Tibial nerve (tissue), 4 donors: ENCODE results near the gene LRRC40. TPM values are rescaled to one million over a fixed set of nuclear protein-coding genes. Genes with fewer than 3 reads are reported as not detected.
"Not testable (repeated sequence)": the region's sequence is repeated elsewhere in the genome, so short reads cannot be mapped to it uniquely, and the experiment has no call there.

ENCODE experiments used
- DNase-seq, 2 donors: peaks; one replicate each; pipeline ENCODE4 v3.0.0-alpha.2; 2019; ENCODE audit warnings: low spot score in 2 of 2
- H3K27ac ChIP-seq, 4 donors: fragments of 200-600 bp; sonication (generic) in 3 of 4; one replicate each; pipeline ENCODE4 v1.5.1; 2017 to 2019; ENCODE audit warnings: mild to moderate bottlenecking in 1 of 4
- H3K27me3 ChIP-seq, 2 donors: fragments of 200-600 bp; sonication (generic) in 1 of 2; one replicate each; pipeline versions ENCODE4 v1.5.1 to v1.6.0; 2017 to 2019
- H3K36me3 ChIP-seq, 3 donors: fragments of 200-600 bp; sonication (generic); one replicate each; pipeline ENCODE4 v1.5.1; 2018 to 2019
- H3K4me1 ChIP-seq, 4 donors: fragments of 200-600 bp; sonication (generic) in 3 of 4; one replicate each; pipeline ENCODE4 v1.5.1; 2017 to 2019
- H3K4me3 ChIP-seq, 4 donors: fragments of 200-600 bp; sonication (generic) in 3 of 4; one replicate each; pipeline ENCODE4 v1.5.1; 2017 to 2019; ENCODE audit warnings: mild to moderate bottlenecking in 1 of 4, moderate library complexity in 1 of 4
- H3K9me3 ChIP-seq, 4 donors: fragments of 200-600 bp; sonication (generic) in 3 of 4; one replicate each; pipeline ENCODE4 v1.5.1; 2017 to 2019
- EP300 ChIP-seq, 2 donors: sonication (generic); formaldehyde crosslinking; IDR thresholded peaks; one replicate each; pipeline ENCODE4 v1.6.1; 2017; ENCODE audit warnings: antibody characterized with exemption in 2 of 2, mild to moderate bottlenecking in 1 of 2
- POLR2A ChIP-seq, 2 donors: fragments of 450-650 bp; IDR thresholded peaks; one replicate each; pipeline ENCODE4 v1.6.1; 2017; ENCODE audit warnings: antibody characterized with exemption in 2 of 2, mild to moderate bottlenecking in 2 of 2, moderate library complexity in 2 of 2
- WGBS, 2 donors: methylation state at CpG; one replicate each; pipeline ENCODE4 v1.1.5; 2018; 5-methylcytosine and 5-hydroxymethylcytosine counted together
- total RNA-seq, 4 donors: library from RNA; depleted of rRNA; stranded (reverse); fragments of >200 nt; gene quantifications; one replicate each; pipeline ENCODE4 v1.1.0, GENCODE V29; 2016
- TF ChIP-seq, protein P1 (sequence below), 5 experiments: fragments of 200-600 bp in 3 of 5; fragments of 450-650 bp in 2 of 5; sonication (generic) in 3 of 5; IDR thresholded peaks; one replicate each; pipeline ENCODE4 v1.5.1; 2016 to 2019; ENCODE audit warnings: antibody characterized with exemption in 5 of 5, mild to moderate bottlenecking in 3 of 5, moderate library complexity in 2 of 5

LRRC40 gene
- total RNA-seq, 4 donors from 2014 or later, result 8.2 to 14.2 (median 10.2) TPM

DNA sequence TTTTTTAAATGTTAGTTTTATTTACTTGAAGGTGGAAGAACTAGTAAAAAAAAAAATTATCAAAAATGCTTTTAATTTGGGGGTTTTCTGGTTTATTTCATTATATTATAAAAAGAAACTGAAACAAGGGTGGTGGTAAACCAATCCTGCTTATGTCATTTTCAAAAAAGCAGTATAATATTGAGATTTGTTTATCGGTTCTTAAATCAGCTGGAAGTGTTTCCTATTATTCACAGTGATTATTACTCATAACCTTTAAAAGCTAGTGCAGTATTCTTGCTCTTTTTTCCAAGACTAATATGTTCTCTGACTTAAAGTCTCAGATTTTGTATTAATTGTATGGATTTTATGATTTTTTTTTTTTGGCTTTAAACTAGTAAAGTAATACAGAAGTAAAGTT, 5.4 kb upstream of the LRRC40 start:
- Histone ChIP-seq H3K4me1 (peaks cover 0 to 69% (median 22%) of the 10 kb centered on the region in 4 donors), H3K4me3 (no peak overlapping the region), H3K27me3 (no peaks in the 10 kb centered on the region), H3K36me3 (peaks cover 0 to 22% (median 0%) of the 10 kb centered on the region in 3 donors), H3K9me3 (no peaks in the 10 kb centered on the region), H3K27ac (no peak overlapping the region)
- no peak for TF ChIP-seq EP300 (IDR thresholded peaks at IDR 0.05)
- TF ChIP-seq, protein P1, sequence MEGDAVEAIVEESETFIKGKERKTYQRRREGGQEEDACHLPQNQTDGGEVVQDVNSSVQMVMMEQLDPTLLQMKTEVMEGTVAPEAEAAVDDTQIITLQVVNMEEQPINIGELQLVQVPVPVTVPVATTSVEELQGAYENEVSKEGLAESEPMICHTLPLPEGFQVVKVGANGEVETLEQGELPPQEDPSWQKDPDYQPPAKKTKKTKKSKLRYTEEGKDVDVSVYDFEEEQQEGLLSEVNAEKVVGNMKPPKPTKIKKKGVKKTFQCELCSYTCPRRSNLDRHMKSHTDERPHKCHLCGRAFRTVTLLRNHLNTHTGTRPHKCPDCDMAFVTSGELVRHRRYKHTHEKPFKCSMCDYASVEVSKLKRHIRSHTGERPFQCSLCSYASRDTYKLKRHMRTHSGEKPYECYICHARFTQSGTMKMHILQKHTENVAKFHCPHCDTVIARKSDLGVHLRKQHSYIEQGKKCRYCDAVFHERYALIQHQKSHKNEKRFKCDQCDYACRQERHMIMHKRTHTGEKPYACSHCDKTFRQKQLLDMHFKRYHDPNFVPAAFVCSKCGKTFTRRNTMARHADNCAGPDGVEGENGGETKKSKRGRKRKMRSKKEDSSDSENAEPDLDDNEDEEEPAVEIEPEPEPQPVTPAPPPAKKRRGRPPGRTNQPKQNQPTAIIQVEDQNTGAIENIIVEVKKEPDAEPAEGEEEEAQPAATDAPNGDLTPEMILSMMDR (IDR thresholded peaks at IDR 0.05), result no peak
- no peak for TF ChIP-seq POLR2A (IDR thresholded peaks at IDR 0.05)
- 39 to 69% methylated on average over 1 of the region's 1 CpG for WGBS, 2 donors
- no peak for DNase-seq

DNA sequence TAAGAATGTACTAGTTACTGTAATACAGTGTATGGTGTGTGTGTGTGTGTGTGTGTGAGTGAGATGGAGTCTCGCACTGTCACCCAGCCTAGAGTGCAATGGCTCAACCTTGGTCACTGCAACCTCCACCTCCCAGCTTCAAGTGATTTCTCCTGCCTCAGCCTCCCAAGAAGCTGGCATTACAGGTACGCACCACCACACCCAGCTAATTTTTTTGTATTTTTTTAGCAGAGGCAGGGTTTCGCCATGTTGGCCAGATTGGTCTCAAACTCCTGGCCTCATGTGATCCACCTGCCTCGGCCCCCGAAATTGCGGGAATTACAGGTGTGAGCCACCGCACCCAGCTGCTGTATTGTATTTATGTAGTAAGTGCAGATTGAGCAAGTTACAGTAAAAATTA, 2.9 kb upstream of the LRRC40 start:
- no peak overlapping the region for H3K4me3 ChIP-seq
- H3K27me3 ChIP-seq, result no peaks in the 10 kb centered on the region
- DNase-seq, result no peak
- peaks cover 0 to 19% (median 0%) of the 10 kb centered on the region in 3 donors for H3K36me3 ChIP-seq
- TF ChIP-seq EP300 (IDR thresholded peaks at IDR 0.05), result no peak
- TF ChIP-seq POLR2A (IDR thresholded peaks at IDR 0.05), result no peak
- TF ChIP-seq, protein P1 (IDR thresholded peaks at IDR 0.05), result no peak
- H3K4me1 ChIP-seq, result peaks cover 0 to 72% (median 30%) of the 10 kb centered on the region in 4 donors
- no peak overlapping the region for H3K27ac ChIP-seq
- no peaks in the 10 kb centered on the region for H3K9me3 ChIP-seq
- WGBS, 2 donors, result 96 to 99% methylated on average over 7 of the region's 7 CpGs

- no peak overlapping the region for H3K27ac ChIP-seq
- DNase-seq, result no peak
- H3K4me1 ChIP-seq, result peaks cover 0 to 67% (median 31%) of the 10 kb centered on the region in 4 donors
- WGBS, 2 donors, result 83 to 88% methylated on average over 4 of the region's 4 CpGs
- H3K27me3 ChIP-seq, result no peaks in the 10 kb centered on the region
- no peaks in the 10 kb centered on the region for H3K9me3 ChIP-seq
- TF ChIP-seq, protein P1 (IDR thresholded peaks at IDR 0.05), result no peak
- TF ChIP-seq EP300 (IDR thresholded peaks at IDR 0.05) (no peak), POLR2A (IDR thresholded peaks at IDR 0.05) (no peak)
- H3K36me3 ChIP-seq, result peaks cover 0 to 19% (median 0%) of the 10 kb centered on the region in 3 donors
- H3K4me3 ChIP-seq, result no peak overlapping the region
These were observed 2.1 kb upstream of the LRRC40 start for GRCh38 chr1:70207492-70207891.

DNA sequence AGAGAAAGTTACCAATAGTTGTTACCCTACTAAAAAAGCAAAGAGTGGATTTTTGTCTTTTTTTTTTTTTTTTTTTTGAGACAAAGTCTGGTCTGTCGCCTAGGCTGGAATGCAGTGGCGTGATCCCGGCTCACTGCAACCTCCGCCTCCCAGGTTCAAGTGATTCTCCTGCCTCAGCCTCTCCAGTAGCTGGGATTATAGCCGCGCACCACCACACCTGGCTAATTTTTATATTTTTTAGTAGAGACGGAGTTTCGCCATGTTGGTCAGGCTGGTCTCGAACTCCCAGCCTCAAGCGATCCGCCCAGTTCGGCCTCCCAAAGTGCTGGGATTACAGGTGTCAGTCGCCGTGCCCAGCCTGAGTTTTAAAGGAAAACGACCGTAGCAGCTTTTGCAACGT, 1.5 kb upstream of the LRRC40 start:
- Histone ChIP-seq H3K27ac (peak overlapping the region in 1 of 4 donors; percentile 94), H3K4me1 (peaks cover 0 to 62% (median 31%) of the 10 kb centered on the region in 4 donors)

GRCh38 chr1:70205071-70205433, 327 bp downstream of the LRRC40 start:
- peak overlapping the region; percentile 79 to 94 (median 91) for H3K27ac ChIP-seq
- no peak for TF ChIP-seq POLR2A (IDR thresholded peaks at IDR 0.05)
- TF ChIP-seq EP300 (IDR thresholded peaks at IDR 0.05), result no peak
- TF ChIP-seq, protein P1 (IDR thresholded peaks at IDR 0.05), result no peak
- no peak for DNase-seq
- H3K27me3 ChIP-seq, result no peaks in the 10 kb centered on the region
- H3K9me3 ChIP-seq, result no peaks in the 10 kb centered on the region
- WGBS, 2 donors, result 0 to 2% methylated on average over 11 of the region's 11 CpGs
- H3K36me3 ChIP-seq, result peaks cover 0 to 15% (median 0%) of the 10 kb centered on the region in 3 donors
- peak overlapping the region; percentile 50 to 86 (median 75) for H3K4me3 ChIP-seq
- peaks cover 0 to 53% (median 31%) of the 10 kb centered on the region in 4 donors for H3K4me1 ChIP-seq

More for the DNA sequence above, 1.5 kb upstream of the LRRC40 start:
- WGBS, 2 donors, result 77 to 78% methylated on average over 17 of the region's 17 CpGs
- Histone ChIP-seq H3K4me3 (peak overlapping the region; percentile 50 to 86 (median 75)), H3K36me3 (peaks cover 0 to 19% (median 0%) of the 10 kb centered on the region in 3 donors)
- H3K27me3 ChIP-seq, H3K9me3 ChIP-seq, DNase-seq: not testable (repeated sequence)
